Upper lobe of left lung (tissue), 6 donors: Measurements from ENCODE around the gene TBL1XR1. TPM values are rescaled to one million over a fixed set of nuclear protein-coding genes. Genes with fewer than 3 reads are reported as not detected.

Experiments
- ATAC-seq, 2 donors: fragments of 200-7000 bp; cut with Tn5 transposase; one replicate each; pipeline ENCODE4 v1.9.1; 2022; ENCODE audit warnings: mild to moderate bottlenecking in 2 of 2, moderate library complexity in 2 of 2; ENCODE audit not compliant: low FRiP score in 2 of 2
- DNase-seq, 2 donors: peaks; one replicate each; pipeline ENCODE4 v3.0.0-alpha.2; 2019 to 2020
- H3K27ac ChIP-seq, 4 donors: fragments of 200-600 bp; sonication (generic); one replicate each; pipeline ENCODE4 v1.5.1; 2016 to 2019
- H3K27me3 ChIP-seq, 4 donors: fragments of 200-600 bp; sonication (generic); one replicate each; pipeline ENCODE4 v1.5.1; 2017 to 2019
- H3K36me3 ChIP-seq, 4 donors: fragments of 200-600 bp; sonication (generic); one replicate each; pipeline ENCODE4 v1.5.1; 2016 to 2019
- H3K4me1 ChIP-seq, 4 donors: fragments of 200-600 bp; sonication (generic); one replicate each; pipeline ENCODE4 v1.5.1; 2018 to 2019
- H3K4me3 ChIP-seq, 4 donors: fragments of 200-600 bp; sonication (generic); one replicate each; pipeline ENCODE4 v1.5.1; 2017 to 2019; ENCODE audit warnings: mild to moderate bottlenecking in 2 of 4, moderate library complexity in 1 of 4
- H3K9me3 ChIP-seq, 4 donors: fragments of 200-600 bp; sonication (generic); one replicate each; pipeline ENCODE4 v1.5.1; 2018 to 2019
- EP300 ChIP-seq, 4 donors: sonication (generic); formaldehyde crosslinking; IDR thresholded peaks; one replicate each; pipeline ENCODE4 v1.5.1; 2017; ENCODE audit warnings: antibody characterized with exemption in 4 of 4, control low read depth in 2 of 4
- POLR2A ChIP-seq, 4 donors: fragments of 450-650 bp; IDR thresholded peaks; one replicate each; pipeline ENCODE4 v1.5.1; 2016 to 2017; ENCODE audit warnings: antibody characterized with exemption in 4 of 4, mild to moderate bottlenecking in 2 of 4
- POLR2AphosphoS5 ChIP-seq, 2 donors: sonication (generic); formaldehyde crosslinking; IDR thresholded peaks; one replicate each; pipeline ENCODE4 v1.5.1; 2017; ENCODE audit warnings: antibody characterized with exemption in 2 of 2
- WGBS, 2 donors: methylation state at CpG; one replicate each; pipeline ENCODE4 v1.1.5; 2017 to 2018; 5-methylcytosine and 5-hydroxymethylcytosine counted together
- total RNA-seq, 6 donors: library from RNA; depleted of rRNA in 4 of 6; stranded (reverse); fragments of >200 nt in 4 of 6; gene quantifications; one replicate each; pipeline versions ENCODE4 v1.1.0 to v1.2.1, GENCODE V29; 2016 to 2021
- TF ChIP-seq, protein P1 (sequence below), 6 experiments: fragments of 450-650 bp in 4 of 6; fragments of 200-600 bp in 2 of 6; sonication (generic) in 2 of 6; IDR thresholded peaks; one replicate each; pipeline ENCODE4 v1.5.1; 2016 to 2019; ENCODE audit warnings: antibody characterized with exemption in 6 of 6
- donor health status: DM: no; HTN: no; CAD: no; lungs with moderate emphysema.
- donor health status: DM: no; HTN: yes; CAD: no; lungs with severe emphysema.

Gene TBL1XR1
- 100 to 1,000 TPM in 3 of 6 donors, 10 to 100 TPM in 3; 46.1 to 156 (median 86.6) TPM for total RNA-seq

GRCh38 chr3:177197041-177197726 lies at the start of gene TBL1XR1:
Gene TBL1XR1, minus strand, starts transcription at chr3:177197482. Its CDS starts 132,505 bp downstream, at chr3:177064977.
- peak within 1 kb of the TSS; percentile 93 to 100 (median 99) for H3K27ac ChIP-seq
- peak within 1 kb of the TSS; percentile 76 to 91 (median 85) for H3K4me3 ChIP-seq
- WGBS, 2 donors: 0 to 2% methylated on average over 16 to 43 of the region's 93 CpGs
- H3K4me1 ChIP-seq: peaks cover 20 to 35% (median 26%) of the 10 kb centered on the region in 4 donors
- peak; percentile 90 to 91 for ATAC-seq
- DNase-seq: peak; percentile 93 to 97
- no peaks in the 10 kb centered on the region for H3K36me3 ChIP-seq
- no peaks in the 10 kb centered on the region for H3K27me3 ChIP-seq
- TF ChIP-seq POLR2AphosphoS5 (IDR thresholded peaks at IDR 0.05) (peak; percentile 70 to 88), POLR2A (IDR thresholded peaks at IDR 0.05) (peak in 1 of 4 donors; percentile 12), EP300 (IDR thresholded peaks at IDR 0.05) (peak in 3 of 4 donors; percentile 55 to 87 (median 55))
- TF ChIP-seq, protein P1, sequence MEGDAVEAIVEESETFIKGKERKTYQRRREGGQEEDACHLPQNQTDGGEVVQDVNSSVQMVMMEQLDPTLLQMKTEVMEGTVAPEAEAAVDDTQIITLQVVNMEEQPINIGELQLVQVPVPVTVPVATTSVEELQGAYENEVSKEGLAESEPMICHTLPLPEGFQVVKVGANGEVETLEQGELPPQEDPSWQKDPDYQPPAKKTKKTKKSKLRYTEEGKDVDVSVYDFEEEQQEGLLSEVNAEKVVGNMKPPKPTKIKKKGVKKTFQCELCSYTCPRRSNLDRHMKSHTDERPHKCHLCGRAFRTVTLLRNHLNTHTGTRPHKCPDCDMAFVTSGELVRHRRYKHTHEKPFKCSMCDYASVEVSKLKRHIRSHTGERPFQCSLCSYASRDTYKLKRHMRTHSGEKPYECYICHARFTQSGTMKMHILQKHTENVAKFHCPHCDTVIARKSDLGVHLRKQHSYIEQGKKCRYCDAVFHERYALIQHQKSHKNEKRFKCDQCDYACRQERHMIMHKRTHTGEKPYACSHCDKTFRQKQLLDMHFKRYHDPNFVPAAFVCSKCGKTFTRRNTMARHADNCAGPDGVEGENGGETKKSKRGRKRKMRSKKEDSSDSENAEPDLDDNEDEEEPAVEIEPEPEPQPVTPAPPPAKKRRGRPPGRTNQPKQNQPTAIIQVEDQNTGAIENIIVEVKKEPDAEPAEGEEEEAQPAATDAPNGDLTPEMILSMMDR (IDR thresholded peaks at IDR 0.05): no peak
- no peaks in the 10 kb centered on the region for H3K9me3 ChIP-seq

- 86 to 89% methylated on average over 6 of the region's 6 CpGs for WGBS, 2 donors
- no peak for TF ChIP-seq EP300 (IDR thresholded peaks at IDR 0.05)
- no peak for TF ChIP-seq POLR2AphosphoS5 (IDR thresholded peaks at IDR 0.05)
- TF ChIP-seq, protein P1 (IDR thresholded peaks at IDR 0.05): no peak
- TF ChIP-seq POLR2A (IDR thresholded peaks at IDR 0.05): no peak
- no peak for ATAC-seq
These were observed 48.0 kb upstream of the TBL1XR1 start for GRCh38 chr3:177245250-177245649.

GRCh38 chr3:177244606-177245005 lies 47.3 kb upstream of the TBL1XR1 start:
- no peak for TF ChIP-seq EP300 (IDR thresholded peaks at IDR 0.05)
- TF ChIP-seq POLR2AphosphoS5 (IDR thresholded peaks at IDR 0.05): no peak
- no peak for TF ChIP-seq POLR2A (IDR thresholded peaks at IDR 0.05)
- TF ChIP-seq, protein P1 (IDR thresholded peaks at IDR 0.05): no peak
- ATAC-seq (no peak), DNase-seq (no peak)
- peaks cover 0 to 3% (median 0%) of the 10 kb centered on the region in 4 donors for H3K4me1 ChIP-seq
- no peak overlapping the region for H3K27ac ChIP-seq
- H3K4me3 ChIP-seq: no peak overlapping the region
- H3K9me3 ChIP-seq: no peaks in the 10 kb centered on the region
- H3K27me3 ChIP-seq: no peaks in the 10 kb centered on the region
- H3K36me3 ChIP-seq: no peaks in the 10 kb centered on the region
- WGBS, 2 donors: 94 to 98% methylated on average over 3 of the region's 3 CpGs

More at GRCh38 chr3:177245250-177245649, 48.0 kb upstream of the TBL1XR1 start:
- Histone ChIP-seq H3K4me3 (no peak overlapping the region), H3K27ac (no peak overlapping the region), H3K36me3 (no peaks in the 10 kb centered on the region), H3K9me3 (no peaks in the 10 kb centered on the region), H3K27me3 (no peaks in the 10 kb centered on the region), H3K4me1 (peaks cover 0 to 3% (median 0%) of the 10 kb centered on the region in 4 donors)
- no peak for DNase-seq

- 78 to 82% methylated on average over 2 of the region's 2 CpGs for WGBS, 2 donors
- ATAC-seq: no peak
- no peak for TF ChIP-seq EP300 (IDR thresholded peaks at IDR 0.05)
- TF ChIP-seq POLR2A (IDR thresholded peaks at IDR 0.05): no peak
- TF ChIP-seq, protein P1 (IDR thresholded peaks at IDR 0.05): no peak
- TF ChIP-seq POLR2AphosphoS5 (IDR thresholded peaks at IDR 0.05): no peak
- no peak overlapping the region for H3K4me3 ChIP-seq
- H3K4me1 ChIP-seq: no peaks in the 10 kb centered on the region
- DNase-seq: no peak
- H3K9me3 ChIP-seq: no peaks in the 10 kb centered on the region
- H3K36me3 ChIP-seq: no peaks in the 10 kb centered on the region
- no peak overlapping the region for H3K27ac ChIP-seq
- H3K27me3 ChIP-seq: no peaks in the 10 kb centered on the region
These were observed 41.5 kb upstream of the TBL1XR1 start for GRCh38 chr3:177238686-177239216.
